Breast epithelium (tissue), 3 donors: ENCODE measurements around the gene SEMG2.

Source experiments
- POLR2A ChIP-seq: fragments of 450-650 bp; IDR thresholded peaks from one replicate; pipeline ENCODE4 v1.6.1; 2016; ENCODE audit warnings: antibody characterized with exemption, mild to moderate bottlenecking, moderate library complexity
- POLR2AphosphoS5 ChIP-seq, 3 donors: sonication (generic); formaldehyde crosslinking; IDR thresholded peaks; one replicate each; pipeline ENCODE4 v1.6.1; 2017; ENCODE audit warnings: antibody characterized with exemption in 3 of 3

DNA sequence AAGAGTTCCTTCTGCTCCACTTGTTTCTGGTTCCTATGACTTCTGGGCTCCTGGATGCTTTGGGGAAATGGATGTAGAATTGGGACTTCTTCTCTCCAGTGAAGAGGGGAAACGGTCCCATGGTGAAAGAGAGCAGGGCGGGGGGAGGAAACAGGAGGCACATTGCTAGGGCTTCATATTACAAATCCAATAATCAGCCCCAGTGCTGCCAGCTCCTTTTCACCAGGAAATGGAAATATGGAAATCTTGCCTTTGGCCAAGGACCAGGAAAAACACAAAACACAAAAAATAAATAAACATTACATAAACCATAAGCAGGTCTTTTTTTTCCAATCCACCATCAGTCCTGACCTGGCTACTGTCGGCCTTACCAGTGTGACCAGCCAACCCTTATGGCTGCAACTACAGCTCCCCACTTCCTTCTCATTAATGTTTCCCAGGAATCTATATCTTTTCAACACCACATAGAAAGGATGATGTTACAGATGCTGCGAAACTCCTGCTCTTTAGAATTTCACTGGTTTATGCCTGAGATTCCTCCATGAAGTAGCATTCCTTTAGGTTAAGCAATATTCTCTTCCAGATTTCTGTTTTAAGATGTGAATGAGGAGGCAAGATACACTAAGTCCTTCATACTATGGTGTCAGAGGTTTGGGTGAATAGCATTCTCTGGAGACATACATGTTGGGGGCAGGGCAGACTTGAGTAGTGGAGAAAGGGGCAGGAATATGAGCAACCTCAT is 44.5 kb upstream of the SEMG2 start:
- TF ChIP-seq POLR2AphosphoS5 (IDR thresholded peaks at IDR 0.05) (no peak), POLR2A (no peak)
